Right lobe of liver (tissue), 4 donors: ENCODE data around the gene ACTG1.

Experiments used
- CTCF ChIP-seq, 4 donors: fragments of 200-600 bp in 3 of 4; fragments of 450-650 bp in 1 of 4; IDR thresholded peaks; one replicate each; pipeline versions ENCODE4 v1.5.1 to v1.8.0; 2016 to 2022; ENCODE audit warnings: antibody characterized with exemption in 4 of 4, mild to moderate bottlenecking in 2 of 4
- POLR2A ChIP-seq: fragments of 450-650 bp; IDR thresholded peaks from one replicate; pipeline ENCODE4 v1.6.1; 2017; ENCODE audit warnings: antibody characterized with exemption, mild to moderate bottlenecking
- donor health status: DM: no; HTN: no; CAD: no.
- donor health status: DM: no; HTN: no; CAD: no.
- donor health status: DM: no; HTN: yes; CAD: no.

GRCh38 chr17:81509207-81509971, 3.2 kb downstream of the ACTG1 start:
- no peak for TF ChIP-seq CTCF (IDR thresholded peaks at IDR 0.05)
- no peak for TF ChIP-seq POLR2A
